ENCODE data around the gene KRTAP10-7. TPM values are rescaled to one million over a fixed set of nuclear protein-coding genes. Genes with fewer than 3 reads are reported as not detected.

KRTAP10-7 gene
- total RNA-seq, 2 donors from 2014 or later, result not detected

GRCh38 chr21:44581158-44581557 lies 19.2 kb upstream of the KRTAP10-7 start:
- H3K4me1 ChIP-seq (replicated peaks), result no peaks in the 10 kb centered on the region
- no peak for DNase-seq (ENCODE audit: low spot score)
- H3K4me3 ChIP-seq, result no peak overlapping the region
- TF ChIP-seq POLR2AphosphoS5 (IDR thresholded peaks at IDR 0.05) (no peak), POLR2A (IDR thresholded peaks at IDR 0.05) (no peak)
- H3K27me3 ChIP-seq (replicated peaks; ENCODE audit: insufficient read depth), result no peaks in the 10 kb centered on the region
- no peak overlapping the region for H3K27ac ChIP-seq
- H3K36me3 ChIP-seq, result no peaks in the 10 kb centered on the region
- intact Hi-C loops (cut with DNase I), result no loop called here
- WGBS, result 92% methylated on average over 3 of the region's 3 CpGs
- H3K9me3 ChIP-seq, result no peaks in the 10 kb centered on the region

GRCh38 chr21:44582055-44582454 lies 18.3 kb upstream of the KRTAP10-7 start:
- WGBS, result 77% methylated on average over 15 of the region's 15 CpGs
- no peak for DNase-seq (ENCODE audit: low spot score)
- Histone ChIP-seq H3K4me1 (replicated peaks) (no peaks in the 10 kb centered on the region), H3K4me3 (no peak overlapping the region), H3K36me3 (no peaks in the 10 kb centered on the region), H3K27me3 (replicated peaks; ENCODE audit: insufficient read depth) (no peaks in the 10 kb centered on the region), H3K9me3 (no peaks in the 10 kb centered on the region), H3K27ac (no peak overlapping the region)
- intact Hi-C loops (cut with DNase I), result no loop called here
- TF ChIP-seq CTCF (IDR thresholded peaks at IDR 0.05), result no peak
- no peak for TF ChIP-seq POLR2A (IDR thresholded peaks at IDR 0.05)
- TF ChIP-seq POLR2AphosphoS5 (IDR thresholded peaks at IDR 0.05), result no peak

GRCh38 chr21:44583089-44583799 lies 17.2 kb upstream of the KRTAP10-7 start:
- 4% methylated on average over 11 of the region's 11 CpGs for WGBS
- Histone ChIP-seq H3K27me3 (replicated peaks; ENCODE audit: insufficient read depth) (no peaks in the 10 kb centered on the region), H3K4me3 (no peak overlapping the region), H3K36me3 (no peaks in the 10 kb centered on the region), H3K27ac (no peak overlapping the region), H3K9me3 (no peaks in the 10 kb centered on the region), H3K4me1 (replicated peaks) (no peaks in the 10 kb centered on the region)
- intact Hi-C loops (cut with DNase I), result no loop called here
- peak; percentile 33 for DNase-seq (ENCODE audit: low spot score)
- TF ChIP-seq POLR2AphosphoS5 (IDR thresholded peaks at IDR 0.05), result peak; percentile 33
- no peak for TF ChIP-seq POLR2A (IDR thresholded peaks at IDR 0.05)

GRCh38 chr21:44583800-44584147 lies 16.6 kb upstream of the KRTAP10-7 start:
- no peaks in the 10 kb centered on the region for H3K36me3 ChIP-seq
- intact Hi-C loops (cut with DNase I), result no loop called here
- WGBS, result 36% methylated on average over 6 of the region's 6 CpGs

GRCh38 chr21:44585892-44586291 lies 14.5 kb upstream of the KRTAP10-7 start:
- Histone ChIP-seq H3K4me1 (replicated peaks) (no peaks in the 10 kb centered on the region), H3K27me3 (replicated peaks; ENCODE audit: insufficient read depth) (no peaks in the 10 kb centered on the region), H3K27ac (no peak overlapping the region), H3K36me3 (no peaks in the 10 kb centered on the region), H3K4me3 (no peak overlapping the region), H3K9me3 (no peaks in the 10 kb centered on the region)
- intact Hi-C loops (cut with DNase I), result no loop called here
- WGBS, result 71% methylated on average over 3 of the region's 3 CpGs
- DNase-seq (ENCODE audit: low spot score), result no peak
- no peak for TF ChIP-seq CTCF (IDR thresholded peaks at IDR 0.05)
- no peak for TF ChIP-seq POLR2A (IDR thresholded peaks at IDR 0.05)
- no peak for TF ChIP-seq POLR2AphosphoS5 (IDR thresholded peaks at IDR 0.05)

More at GRCh38 chr21:44583800-44584147, 16.6 kb upstream of the KRTAP10-7 start:
- Histone ChIP-seq H3K27ac (no peak overlapping the region), H3K27me3 (replicated peaks; ENCODE audit: insufficient read depth) (no peaks in the 10 kb centered on the region), H3K9me3 (no peaks in the 10 kb centered on the region), H3K4me1 (replicated peaks) (no peaks in the 10 kb centered on the region), H3K4me3 (no peak overlapping the region)
- no peak for TF ChIP-seq POLR2AphosphoS5 (IDR thresholded peaks at IDR 0.05)
- TF ChIP-seq POLR2A (IDR thresholded peaks at IDR 0.05), result no peak
- no peak for TF ChIP-seq CTCF (IDR thresholded peaks at IDR 0.05)
- DNase-seq (ENCODE audit: low spot score), result no peak

GRCh38 chr21:44589094-44589493 lies 11.3 kb upstream of the KRTAP10-7 start:
- Histone ChIP-seq H3K36me3 (no peaks in the 10 kb centered on the region), H3K4me1 (replicated peaks) (no peaks in the 10 kb centered on the region), H3K9me3 (no peaks in the 10 kb centered on the region), H3K27ac (no peak overlapping the region), H3K27me3 (replicated peaks; ENCODE audit: insufficient read depth) (no peaks in the 10 kb centered on the region), H3K4me3 (no peak overlapping the region)
- intact Hi-C loops (cut with DNase I), result no loop called here
- TF ChIP-seq CTCF (IDR thresholded peaks at IDR 0.05), result no peak
- TF ChIP-seq POLR2A (IDR thresholded peaks at IDR 0.05), result no peak
- no peak for TF ChIP-seq POLR2AphosphoS5 (IDR thresholded peaks at IDR 0.05)
- no peak for DNase-seq (ENCODE audit: low spot score)
- WGBS, result 97% methylated on average over 2 of the region's 2 CpGs

All from prostate gland (tissue), 2 donors.